ENCODE measurements around the gene FGF11.

FGF11 gene

DNA sequence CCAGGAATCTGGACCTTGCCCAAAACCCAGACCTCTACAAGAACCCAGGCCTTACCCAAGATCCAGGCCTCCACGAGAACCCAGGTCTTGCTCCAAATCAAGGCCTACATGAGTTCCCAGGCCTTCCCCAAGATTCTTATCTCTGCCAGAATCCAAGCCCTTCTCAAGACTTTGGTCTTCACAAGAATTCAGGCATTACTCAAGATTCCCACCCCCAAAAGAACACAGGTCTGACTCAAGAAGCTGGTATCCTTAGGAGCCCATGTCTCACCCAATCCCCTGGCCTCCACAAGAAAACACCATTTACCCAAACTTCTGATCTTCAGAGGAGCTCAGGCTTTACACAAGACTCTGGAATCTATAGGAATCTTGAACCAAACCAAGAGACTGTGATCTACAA, 8.1 kb upstream of the FGF11 start:
- no peak for DNase-seq (ENCODE audit: low spot score)

DNA sequence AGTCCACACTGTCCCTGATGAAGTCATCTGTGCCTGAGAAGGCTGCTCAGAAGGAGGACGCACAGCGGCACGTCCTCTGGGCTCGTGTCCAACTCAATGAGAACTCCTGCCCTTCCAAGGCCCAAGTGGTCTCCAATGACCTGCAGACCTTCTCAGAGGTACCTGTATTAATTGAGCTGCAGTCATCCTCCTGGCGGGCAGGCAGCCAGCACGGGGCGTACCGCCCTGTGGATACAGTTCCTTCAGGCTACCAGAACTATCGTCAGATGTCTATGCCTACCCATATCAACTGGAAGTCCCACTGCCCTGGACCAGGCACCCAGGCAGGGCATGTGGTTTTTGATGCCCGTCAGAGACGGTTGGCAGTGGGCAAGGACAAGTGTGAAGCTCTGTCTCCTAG, 7.0 kb upstream of the FGF11 start:
- no peak for DNase-seq (ENCODE audit: low spot score)

DNA sequence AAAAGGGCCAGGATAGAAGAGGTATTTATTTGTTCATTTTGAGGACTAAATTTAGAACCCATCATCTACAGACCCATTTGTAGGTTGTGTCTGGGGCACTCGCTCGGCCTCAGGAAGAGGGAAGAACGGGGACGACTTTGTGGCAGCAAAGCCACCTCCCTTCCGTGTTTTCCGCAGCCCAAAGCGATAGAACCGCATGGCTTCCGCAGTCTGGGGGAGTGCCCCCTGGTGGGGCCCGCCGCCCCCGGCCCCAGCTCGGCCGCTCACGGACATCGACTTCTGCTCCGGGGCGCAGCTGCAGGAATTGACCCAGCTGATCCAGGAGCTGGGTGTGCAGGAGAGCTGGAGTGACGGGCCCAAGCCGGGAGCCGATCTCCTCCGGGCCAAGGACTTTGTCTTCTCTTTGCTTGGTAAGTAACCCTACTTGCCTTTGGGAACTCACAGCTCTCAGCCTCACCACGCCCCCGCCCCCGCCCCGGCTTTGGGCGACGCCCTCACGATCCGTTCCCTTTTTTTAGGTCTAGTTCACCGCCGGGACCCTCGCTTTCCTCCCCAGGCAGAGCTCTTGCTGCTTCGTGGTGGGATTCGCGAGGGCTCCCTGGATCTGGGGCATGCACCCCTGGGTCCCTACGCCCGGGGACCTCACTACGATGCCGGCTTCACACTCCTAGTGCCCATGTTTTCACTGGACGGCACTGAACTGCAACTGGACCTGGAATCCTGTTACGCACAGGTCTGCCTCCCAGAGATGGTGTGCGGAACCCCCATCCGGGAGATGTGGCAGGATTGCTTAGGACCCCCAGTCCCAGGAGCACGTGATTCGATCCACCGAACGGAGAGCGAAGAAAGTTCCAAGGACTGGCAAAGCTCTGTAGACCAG, 3.4 kb upstream of the FGF11 start:
- peak; percentile 40 for DNase-seq (ENCODE audit: low spot score)

DNA sequence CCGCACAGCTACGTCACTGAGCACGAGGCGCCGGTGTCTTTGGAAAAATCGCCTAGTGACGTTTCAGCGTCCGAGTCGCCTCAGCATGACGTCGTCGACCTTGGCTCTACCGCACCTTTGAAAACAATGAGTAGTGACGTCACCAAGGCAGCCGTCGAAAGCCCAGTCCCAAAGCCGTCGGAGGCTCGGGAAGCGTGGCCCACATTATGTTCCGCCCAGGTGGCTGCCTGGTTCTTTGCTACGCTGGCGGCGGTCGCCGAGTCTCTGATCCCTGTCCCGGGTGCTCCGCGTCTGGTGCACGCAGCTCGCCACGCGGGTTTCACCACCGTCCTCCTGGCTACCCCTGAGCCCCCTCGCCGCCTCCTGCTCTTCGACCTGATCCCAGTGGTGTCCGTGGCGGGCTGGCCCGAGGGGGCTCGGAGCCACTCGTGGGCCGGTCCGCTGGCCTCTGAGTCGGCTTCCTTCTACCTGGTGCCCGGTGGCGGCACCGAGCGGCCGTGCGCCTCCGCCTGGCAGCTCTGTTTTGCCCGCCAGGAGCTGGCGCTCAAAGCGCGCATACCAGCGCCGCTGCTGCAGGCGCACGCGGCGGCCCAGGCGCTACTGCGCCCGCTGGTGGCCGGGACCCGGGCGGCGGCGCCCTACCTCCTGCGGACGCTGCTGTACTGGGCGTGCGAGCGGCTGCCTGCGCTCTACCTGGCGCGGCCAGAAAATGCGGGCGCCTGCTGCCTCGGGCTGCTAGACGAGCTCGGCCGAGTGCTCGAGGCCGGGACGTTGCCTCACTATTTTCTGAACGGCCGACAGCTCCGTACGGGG, 2.5 kb upstream of the FGF11 start:
- peak; percentile 72 for DNase-seq (ENCODE audit: low spot score)

DNA sequence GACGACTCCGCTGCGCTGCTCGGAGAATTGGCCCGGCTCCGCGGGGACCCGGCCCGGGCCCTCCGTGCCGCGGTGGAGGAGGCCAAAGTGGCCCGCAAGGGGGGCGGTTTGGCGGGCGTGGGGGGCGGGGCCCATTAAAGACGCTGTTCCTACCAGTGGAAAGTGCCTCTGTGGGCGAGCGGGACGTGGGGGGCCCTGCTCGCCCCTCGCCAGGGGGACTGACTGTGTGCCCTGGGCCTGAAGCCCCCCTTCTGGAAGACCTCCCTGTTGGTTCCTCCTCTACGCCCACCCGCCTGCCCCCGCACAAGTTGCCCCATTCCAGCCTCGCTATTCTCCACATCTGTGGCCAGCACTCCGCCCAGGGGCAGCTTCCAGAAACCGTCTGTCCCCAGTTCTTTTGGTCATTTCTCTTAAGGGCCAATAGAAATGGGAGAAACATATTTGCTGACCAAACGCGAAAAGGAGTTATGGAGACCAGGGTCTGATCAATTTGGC, 1.9 kb upstream of the FGF11 start:
- no peak for DNase-seq (ENCODE audit: low spot score)

DNA sequence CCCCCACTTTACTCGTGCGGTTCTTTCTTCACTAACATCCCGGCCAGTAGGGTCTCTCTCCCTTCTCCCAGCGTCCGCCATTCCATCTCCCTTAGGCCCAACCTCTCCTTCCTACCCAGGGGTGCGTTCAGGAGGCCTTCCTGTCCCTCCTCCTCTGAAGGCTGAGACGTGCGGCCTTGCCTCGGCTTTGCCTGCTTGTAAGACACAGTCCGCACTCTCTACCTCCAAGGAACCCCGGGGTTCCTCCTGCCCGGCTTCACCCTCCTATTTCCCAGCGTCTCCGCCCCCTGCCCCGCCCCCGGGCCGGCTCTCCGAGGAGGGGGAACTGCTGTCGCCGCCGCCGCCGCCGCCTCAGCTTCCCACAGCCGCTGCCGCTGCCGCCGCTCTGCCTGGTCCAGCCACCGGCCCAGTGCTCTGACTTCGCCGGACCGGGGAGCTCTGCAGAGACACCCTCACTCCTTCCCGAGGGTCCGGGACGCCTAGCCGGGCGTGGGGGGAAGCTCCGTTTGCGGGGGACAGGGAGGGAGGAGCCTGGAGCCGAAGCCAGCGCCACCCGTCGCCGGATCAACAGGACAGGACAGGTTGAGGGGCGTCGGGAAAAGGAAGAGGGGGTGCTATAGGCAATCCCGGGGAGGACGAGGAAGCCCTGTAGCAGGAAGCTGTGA, 1.2 kb upstream of the FGF11 start:
- DNase-seq (ENCODE audit: low spot score) = peak; percentile 62

DNA sequence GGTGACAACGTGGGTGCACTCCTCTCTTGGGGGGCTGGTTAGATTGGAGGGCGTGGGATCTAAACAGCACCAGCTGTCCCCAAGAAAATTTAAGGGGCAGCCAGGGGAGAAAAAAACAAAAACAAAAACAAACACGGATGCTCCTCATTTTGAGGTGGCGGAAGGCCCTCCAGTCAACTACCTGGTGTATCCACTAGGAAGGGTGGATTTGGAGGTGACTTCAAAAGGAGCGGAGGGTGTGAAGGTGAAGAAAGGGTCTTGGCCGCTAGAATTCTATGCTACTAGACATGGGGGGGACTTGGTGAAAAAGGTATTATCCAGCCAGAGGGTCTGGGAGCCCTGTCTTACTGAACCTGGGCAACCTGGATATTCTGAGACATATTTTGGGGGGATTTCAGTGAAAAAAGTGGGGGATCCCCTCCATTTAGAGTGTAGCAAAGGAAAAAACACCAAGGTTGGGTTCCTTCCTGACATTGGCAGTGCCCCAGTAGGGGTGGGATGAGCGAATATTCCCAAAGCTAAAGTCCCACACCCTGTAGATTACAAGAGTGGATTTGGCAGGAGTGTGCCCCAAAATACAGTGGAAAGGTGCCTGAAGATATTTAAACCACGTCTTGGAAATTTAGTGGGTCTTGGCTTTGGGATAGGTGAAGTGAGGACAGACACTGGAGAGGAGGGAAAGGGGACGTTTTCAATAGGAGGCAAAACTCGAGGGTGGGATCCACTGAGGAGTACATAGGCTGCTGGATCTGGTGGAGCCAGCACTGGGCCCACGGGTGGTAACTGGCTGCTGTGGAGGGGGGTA, 454 bp upstream of the FGF11 start:
- DNase-seq (ENCODE audit: low spot score) = no peak

DNA sequence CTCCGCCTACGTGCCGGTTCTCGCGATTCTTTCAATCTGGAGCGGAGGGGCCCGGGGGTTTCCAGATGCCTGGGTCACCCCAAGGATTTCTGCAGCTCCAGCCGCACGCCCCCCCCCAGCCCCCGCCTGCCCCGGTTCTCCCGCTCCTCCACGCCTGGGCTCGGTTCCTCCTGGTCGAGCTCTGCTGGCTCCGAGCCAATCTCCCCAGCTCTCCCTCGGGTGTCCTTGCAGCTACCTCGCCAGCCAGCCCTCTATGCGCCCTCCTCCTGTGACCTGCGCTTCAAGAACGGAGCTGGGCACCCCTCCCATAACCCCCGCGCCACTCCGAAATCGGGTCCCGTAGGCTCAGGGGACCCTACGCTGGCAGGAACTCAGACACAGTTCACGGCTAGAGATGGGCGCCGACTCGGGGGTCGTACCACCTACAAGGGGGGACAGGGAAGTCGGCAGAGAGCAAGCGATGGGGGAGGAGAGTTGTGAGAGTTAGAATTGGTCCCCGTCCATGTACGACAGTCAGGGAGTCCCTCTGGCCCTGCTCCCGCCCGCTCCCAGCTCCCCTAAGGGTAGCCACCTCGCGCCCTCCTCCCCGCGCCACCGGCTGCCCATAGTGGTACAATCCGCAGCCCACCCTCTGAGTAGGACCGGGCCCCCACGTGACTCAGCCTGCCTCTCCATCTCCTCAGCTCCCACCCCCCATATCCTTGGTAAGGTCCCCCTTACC, 961 bp downstream of the FGF11 start:
- DNase-seq (ENCODE audit: low spot score) = no peak

DNA sequence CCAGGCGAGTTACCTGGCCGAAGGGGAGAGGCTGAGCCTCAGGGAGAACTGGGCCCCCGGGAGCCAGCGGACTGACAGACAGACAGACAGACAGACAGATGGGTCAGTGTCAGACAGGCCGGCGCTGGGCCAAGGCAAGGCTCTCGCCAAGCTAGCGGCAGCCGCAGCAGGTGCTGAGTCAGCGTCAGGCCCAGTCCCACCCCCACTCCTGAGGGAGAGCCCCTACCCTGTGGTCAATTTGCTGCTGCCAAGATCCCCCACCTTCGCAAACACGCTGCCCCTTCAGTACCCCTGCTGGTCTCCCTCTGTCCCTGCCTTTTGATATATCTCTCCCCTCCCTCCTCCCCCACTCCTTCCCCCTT, 1.5 kb downstream of the FGF11 start:
- DNase-seq (ENCODE audit: low spot score) = no peak

DNA sequence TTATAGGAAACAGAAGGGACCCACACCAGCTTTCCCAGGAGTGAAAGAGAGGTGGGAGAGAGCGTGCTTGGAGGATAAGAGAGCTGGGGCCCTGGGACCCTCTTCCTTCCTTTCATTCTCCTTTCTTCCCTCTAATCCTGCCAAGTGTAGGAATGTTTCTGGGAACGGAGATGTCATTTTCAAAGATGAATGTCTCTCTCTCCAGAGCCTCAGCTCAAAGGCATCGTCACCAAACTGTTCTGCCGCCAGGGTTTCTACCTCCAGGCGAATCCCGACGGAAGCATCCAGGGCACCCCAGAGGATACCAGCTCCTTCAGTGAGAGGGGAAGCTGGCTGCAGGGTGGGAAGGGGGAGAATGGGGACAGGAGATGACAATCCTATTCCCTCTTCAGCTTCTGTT, 2.0 kb downstream of the FGF11 start:
- no peak for DNase-seq (ENCODE audit: low spot score)

DNA sequence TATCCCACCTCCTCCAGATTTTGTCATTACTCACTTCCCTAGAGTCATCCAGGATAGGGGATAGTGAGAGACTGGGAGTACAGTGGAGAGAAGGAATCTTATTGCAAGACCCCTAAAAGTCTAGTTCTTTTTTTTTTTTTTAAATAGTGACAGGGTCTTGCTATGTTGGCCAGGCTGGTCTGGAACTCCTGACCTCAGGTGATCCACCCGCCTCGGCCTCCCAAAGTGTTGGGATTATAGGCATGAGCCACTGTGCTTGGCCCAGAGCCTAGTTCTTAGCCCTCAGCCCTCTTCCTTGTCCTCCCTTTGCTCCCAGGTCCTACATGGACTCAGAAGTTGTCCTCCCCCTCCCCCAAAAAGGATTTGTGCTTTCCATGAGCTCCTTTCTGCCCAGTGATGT, 2.8 kb downstream of the FGF11 start:
- DNase-seq (ENCODE audit: low spot score) = no peak

DNA sequence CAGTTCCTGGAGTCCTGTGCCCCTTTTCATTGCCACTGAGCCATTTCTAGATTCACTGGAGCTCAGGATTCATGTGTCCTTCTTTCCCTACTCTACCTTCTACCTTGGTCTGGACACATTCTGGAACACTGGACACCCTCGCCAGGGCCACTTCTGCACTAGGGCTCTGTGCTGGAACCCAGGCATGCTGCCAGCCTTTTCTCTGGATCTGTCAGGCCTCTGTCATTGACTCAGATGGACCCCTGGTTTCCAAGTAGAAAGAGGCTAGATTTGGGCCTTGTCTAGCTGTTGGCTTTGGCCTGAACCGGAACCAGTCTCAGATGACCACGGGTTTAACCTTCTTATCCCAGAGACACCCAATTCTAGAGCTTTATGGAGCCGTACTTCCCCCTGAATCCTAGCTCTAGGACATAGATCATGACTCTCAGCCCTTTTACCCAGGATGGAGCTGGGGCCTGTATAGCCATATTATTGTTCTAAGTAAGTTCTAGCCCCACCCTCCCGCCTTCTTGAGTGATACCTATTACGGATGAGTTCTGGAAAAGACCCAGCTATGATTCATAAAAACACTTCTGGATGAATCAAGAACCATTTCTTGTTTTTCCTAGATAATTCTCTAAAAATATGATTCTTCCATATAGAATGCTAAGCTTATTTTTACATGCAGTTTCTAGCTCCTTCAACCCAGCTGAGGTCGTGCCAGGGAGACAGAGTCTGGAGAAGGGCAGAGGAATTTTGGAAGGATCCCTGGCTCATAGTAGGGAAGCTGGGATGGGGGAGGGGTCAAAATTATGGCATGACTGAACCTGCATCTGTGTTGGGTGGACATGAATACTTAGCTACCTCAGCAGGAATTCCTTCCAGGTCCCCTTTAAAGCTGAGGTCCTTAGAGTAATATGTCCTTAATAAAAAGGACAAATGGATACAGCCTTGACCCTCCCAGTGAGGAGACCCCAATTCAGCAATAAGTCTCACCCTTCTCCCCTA, 4.5 kb downstream of the FGF11 start:
- no peak for DNase-seq (ENCODE audit: low spot score)

DNA sequence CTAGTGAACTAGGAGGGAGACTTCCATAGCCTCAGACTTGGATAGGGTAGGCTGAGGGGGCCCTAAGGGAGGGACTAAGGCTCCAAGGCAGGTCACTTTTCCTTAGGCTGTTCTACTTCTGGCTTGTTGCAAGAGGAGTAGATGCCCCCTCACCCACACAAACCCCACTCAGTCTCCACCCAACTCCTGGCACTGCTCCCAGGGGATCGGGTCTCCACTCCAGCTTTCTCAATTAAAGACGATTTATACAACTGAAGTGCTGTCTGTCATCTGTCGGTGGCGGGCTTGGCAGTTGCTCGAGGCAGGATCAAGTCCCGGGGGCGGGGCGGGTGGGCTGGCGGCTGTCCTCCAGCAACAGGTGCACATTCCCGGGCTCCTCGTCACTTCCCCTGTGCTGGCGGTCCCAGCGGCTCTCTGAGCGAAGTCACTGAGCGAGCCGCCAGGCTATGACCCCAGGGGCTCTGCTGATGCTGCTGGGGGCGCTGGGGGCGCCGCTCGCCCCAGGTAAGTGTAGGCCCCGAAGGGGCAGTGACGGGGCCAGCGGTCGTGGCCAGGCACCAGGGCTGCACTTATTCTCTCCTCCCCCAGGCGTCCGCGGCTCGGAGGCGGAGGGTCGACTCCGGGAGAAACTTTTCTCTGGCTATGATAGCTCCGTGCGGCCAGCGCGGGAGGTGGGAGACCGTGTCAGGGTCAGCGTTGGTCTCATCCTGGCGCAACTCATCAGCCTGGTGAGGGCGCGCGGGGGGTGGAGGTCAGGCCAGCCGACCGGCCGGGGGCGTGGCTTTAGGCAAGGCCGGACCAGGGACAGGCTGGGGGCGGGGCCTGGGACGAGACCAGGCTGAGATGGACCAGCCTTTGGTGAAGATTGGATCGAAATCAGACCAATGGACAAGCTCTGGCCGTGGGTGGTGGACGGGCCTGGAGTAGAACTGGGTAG, 5.6 kb downstream of the FGF11 start, which contains the start of gene CHRNB1:
Gene CHRNB1 (plus strand): TSS at position 380 of the 937 bp plus-strand sequence. CDS start 67 bp downstream, at position 447.
- DNase-seq (ENCODE audit: low spot score) = peak; percentile 85

DNA sequence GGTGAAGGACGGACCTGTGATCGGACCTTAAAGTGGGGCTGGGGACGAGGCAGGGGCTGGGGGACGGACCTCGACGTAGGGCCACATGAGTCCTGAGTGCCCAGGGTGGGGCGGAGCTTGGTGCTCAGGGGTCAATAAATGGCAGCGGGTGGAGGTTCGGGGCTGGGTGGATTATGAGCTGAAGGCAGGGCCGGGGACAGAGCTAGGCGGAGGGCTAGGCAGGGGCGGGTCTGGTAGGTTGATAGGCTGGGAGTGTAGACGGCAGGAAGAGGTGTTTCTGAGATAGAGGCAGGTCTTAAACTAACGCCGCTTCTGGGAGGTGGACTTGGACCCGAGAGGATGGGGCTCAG, 6.3 kb downstream of the FGF11 start:
- DNase-seq (ENCODE audit: low spot score) = peak; percentile 95

DNA sequence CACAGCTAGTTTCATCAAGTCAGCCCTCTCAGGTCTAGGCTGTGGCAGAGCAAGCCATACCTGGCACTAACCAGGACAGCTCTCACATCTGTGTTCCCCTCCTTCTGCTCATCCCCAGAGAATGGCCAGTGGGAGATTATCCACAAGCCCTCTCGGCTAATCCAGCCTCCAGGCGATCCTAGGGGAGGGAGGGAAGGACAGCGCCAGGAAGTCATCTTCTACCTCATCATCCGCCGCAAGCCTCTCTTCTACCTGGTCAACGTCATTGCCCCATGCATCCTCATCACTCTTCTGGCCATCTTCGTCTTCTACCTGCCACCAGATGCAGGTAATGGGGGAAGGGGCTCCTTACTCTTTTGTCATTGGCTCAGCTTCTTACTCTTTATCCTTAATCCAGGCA, 9.1 kb downstream of the FGF11 start:
- DNase-seq (ENCODE audit: low spot score) = no peak

DNA sequence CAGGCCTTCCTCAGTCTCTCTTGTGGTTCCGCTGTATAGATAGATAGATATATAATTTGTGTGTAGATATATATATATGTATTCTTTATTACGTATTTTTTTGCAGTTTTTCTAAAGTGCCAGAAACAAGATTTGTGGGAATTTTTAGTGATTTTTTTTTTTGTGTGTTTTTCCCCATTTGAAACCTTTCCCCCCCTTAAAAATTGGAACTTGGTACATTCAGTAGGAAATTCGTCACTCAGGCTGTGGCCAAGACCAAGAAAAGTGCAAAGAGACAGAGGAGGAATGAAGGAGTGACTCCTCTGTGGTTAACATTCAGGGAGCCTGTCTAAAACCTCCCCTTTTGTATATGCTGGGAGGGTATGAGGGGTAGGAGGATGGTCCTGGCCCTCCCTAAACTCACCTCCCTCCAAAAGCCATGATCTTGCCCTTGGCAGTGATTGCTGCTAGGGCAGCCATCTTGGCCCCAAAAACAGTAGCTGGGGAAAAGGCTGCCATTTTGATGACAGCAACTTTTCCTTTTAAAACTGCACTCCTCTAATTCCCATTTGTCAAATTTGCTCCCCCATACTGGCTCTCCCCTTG, 20.7 kb downstream of the FGF11 start:
- no peak for DNase-seq (ENCODE audit: low spot score)

DNA sequence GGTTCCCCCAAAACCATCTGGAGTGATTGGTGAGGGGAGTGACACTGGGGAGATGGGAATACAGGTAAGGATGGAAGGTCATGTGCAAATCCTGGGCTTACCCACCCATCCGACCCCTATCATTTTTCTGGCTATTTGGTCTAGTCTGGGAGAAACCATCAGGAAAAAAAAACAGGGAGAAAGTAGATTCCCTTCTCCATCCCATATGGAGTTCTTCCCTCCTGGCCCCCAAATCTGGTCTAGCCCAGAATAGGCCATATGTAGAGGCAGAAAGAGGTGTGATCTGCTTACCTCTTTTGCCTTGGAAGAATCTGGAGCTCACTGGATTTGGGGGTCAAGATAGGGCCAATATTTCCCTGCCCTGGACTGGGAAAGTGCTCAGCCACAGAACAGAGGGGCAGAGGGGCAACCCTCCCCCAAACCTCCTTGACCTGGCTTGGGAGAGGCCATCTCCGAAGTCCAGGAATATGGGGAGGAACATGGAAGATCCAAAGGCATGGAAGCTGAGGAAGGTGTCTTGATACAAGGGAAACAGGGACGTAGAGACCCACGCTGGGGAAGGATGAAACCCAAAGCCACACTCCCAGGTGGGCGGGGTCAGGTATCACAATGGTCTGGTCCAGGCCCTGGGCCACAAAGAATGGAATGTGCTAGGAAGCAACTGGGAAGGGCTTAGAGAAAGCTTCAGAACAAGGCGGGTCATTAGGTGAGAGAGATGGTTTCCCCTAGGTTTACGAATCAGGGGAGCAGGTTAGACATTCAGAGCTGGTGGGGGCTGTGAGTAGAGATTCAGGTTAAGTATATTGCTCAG, 21.7 kb downstream of the FGF11 start:
- no peak for DNase-seq (ENCODE audit: low spot score)
